Stimulated activated effector memory CD8-positive, alpha-beta T cell treated with anti-CD3 and anti-CD28 coated beads, Interleukin-12 subunit alpha, Interleukin-12 subunit beta, amount 100 ng/mL, for 72 hours (primary cell): ENCODE measurements around the gene UHMK1.
"Not testable (repeated sequence)": the region's sequence is repeated elsewhere in the genome, so short reads cannot be mapped to it uniquely, and the experiment has no call there.

Experiments used
- ATAC-seq: fragments of 150-1000 bp; cut with Tn5 transposase; 2 replicates; pipeline ENCODE4 v1.10.0; 2021
- DNase-seq, 2 donors: peaks; one replicate each; pipeline ENCODE4 v3.0.0; 2021 to 2022; ENCODE audit warnings: low spot score in 2 of 2
- H3K27ac Mint-ChIP-seq: one replicate; pipeline ENCODE4 v1.8.0; 2022; ENCODE audit warnings: mild to moderate bottlenecking, mixed read lengths
- H3K36me3 Mint-ChIP-seq: one replicate; pipeline ENCODE4 v1.8.0; 2022; ENCODE audit warnings: mild to moderate bottlenecking, mixed read lengths
- H3K4me1 Mint-ChIP-seq: one replicate; pipeline ENCODE4 v1.8.0; 2022; ENCODE audit warnings: mixed read lengths
- H3K4me3 Mint-ChIP-seq: one replicate; pipeline ENCODE4 v1.8.0; 2022; ENCODE audit warnings: mild to moderate bottlenecking, mixed read lengths
- H3K9me3 Mint-ChIP-seq: one replicate; pipeline ENCODE4 v1.8.0; 2022; ENCODE audit warnings: mixed read lengths

UHMK1 gene

GRCh38 chr1:162497723-162498495, at the start of gene UHMK1:
Gene UHMK1 (plus strand): TSS chr1:162497818. CDS start chr1:162498001, 183 bp downstream.
- H3K4me1 Mint-ChIP-seq, result peaks cover 31% of the 10 kb centered on the region
- H3K27ac Mint-ChIP-seq, result peak within 1 kb of the TSS; percentile 92
- ATAC-seq, result peak; percentile 98
- H3K36me3 Mint-ChIP-seq, result peaks cover 43% of the 10 kb centered on the region
- H3K9me3 Mint-ChIP-seq, result no peaks in the 10 kb centered on the region
- peak; percentile 66 to 90 for DNase-seq
- H3K4me3 Mint-ChIP-seq, result peak within 1 kb of the TSS; percentile 86

- H3K4me1 Mint-ChIP-seq, H3K27ac Mint-ChIP-seq: not testable (repeated sequence)
Measured at GRCh38 chr1:162454361-162454760, 43.3 kb upstream of the UHMK1 start.

GRCh38 chr1:162456323-162456722, 41.3 kb upstream of the UHMK1 start:
- DNase-seq (no peak), ATAC-seq (no peak)
- Mint-ChIP-seq H3K36me3 (no peaks in the 10 kb centered on the region), H3K9me3 (no peaks in the 10 kb centered on the region), H3K4me3 (no peak overlapping the region), H3K4me1 (no peaks in the 10 kb centered on the region), H3K27ac (no peak overlapping the region)

More at GRCh38 chr1:162454361-162454760, 43.3 kb upstream of the UHMK1 start:
- H3K4me3 Mint-ChIP-seq, DNase-seq, H3K9me3 Mint-ChIP-seq, ATAC-seq, H3K36me3 Mint-ChIP-seq: not testable (repeated sequence)

- no peaks in the 10 kb centered on the region for H3K36me3 Mint-ChIP-seq
- H3K9me3 Mint-ChIP-seq, result no peaks in the 10 kb centered on the region
- no peak overlapping the region for H3K4me3 Mint-ChIP-seq
- no peaks in the 10 kb centered on the region for H3K4me1 Mint-ChIP-seq
- no peak for ATAC-seq
- DNase-seq, result no peak
- no peak overlapping the region for H3K27ac Mint-ChIP-seq
Measured at GRCh38 chr1:162458236-162458635, 39.4 kb upstream of the UHMK1 start.

GRCh38 chr1:162462425-162462824, 35.2 kb upstream of the UHMK1 start:
- ATAC-seq, H3K4me1 Mint-ChIP-seq, H3K27ac Mint-ChIP-seq, H3K9me3 Mint-ChIP-seq, H3K4me3 Mint-ChIP-seq, DNase-seq, H3K36me3 Mint-ChIP-seq: not testable (repeated sequence)

- ATAC-seq, result no peak
- no peak overlapping the region for H3K27ac Mint-ChIP-seq
- no peaks in the 10 kb centered on the region for H3K36me3 Mint-ChIP-seq
- no peaks in the 10 kb centered on the region for H3K9me3 Mint-ChIP-seq
- H3K4me1 Mint-ChIP-seq, result no peaks in the 10 kb centered on the region
- no peak for DNase-seq
- H3K4me3 Mint-ChIP-seq, result no peak overlapping the region
Measured at GRCh38 chr1:162463021-162463420, 34.6 kb upstream of the UHMK1 start.

- Mint-ChIP-seq H3K4me3 (no peak overlapping the region), H3K36me3 (no peaks in the 10 kb centered on the region), H3K27ac (no peak overlapping the region), H3K4me1 (no peaks in the 10 kb centered on the region), H3K9me3 (no peaks in the 10 kb centered on the region)
- ATAC-seq (no peak), DNase-seq (no peak)
Measured at GRCh38 chr1:162466797-162467196, 30.8 kb upstream of the UHMK1 start.

GRCh38 chr1:162470216-162470615, 27.4 kb upstream of the UHMK1 start:
- no peak for ATAC-seq

GRCh38 chr1:162471290-162471853, 26.2 kb upstream of the UHMK1 start:
- H3K27ac Mint-ChIP-seq, result no peak overlapping the region
- no peaks in the 10 kb centered on the region for H3K36me3 Mint-ChIP-seq
- DNase-seq (no peak), ATAC-seq (no peak)
- H3K4me3 Mint-ChIP-seq, result no peak overlapping the region
- H3K9me3 Mint-ChIP-seq, result no peaks in the 10 kb centered on the region
- H3K4me1 Mint-ChIP-seq, result no peaks in the 10 kb centered on the region

More at GRCh38 chr1:162470216-162470615, 27.4 kb upstream of the UHMK1 start:
- Mint-ChIP-seq H3K4me1 (no peaks in the 10 kb centered on the region), H3K27ac (no peak overlapping the region), H3K36me3 (no peaks in the 10 kb centered on the region), H3K9me3 (no peaks in the 10 kb centered on the region), H3K4me3 (no peak overlapping the region)
- DNase-seq, result no peak

- H3K27ac Mint-ChIP-seq, result no peak overlapping the region
- no peaks in the 10 kb centered on the region for H3K4me1 Mint-ChIP-seq
- no peak overlapping the region for H3K4me3 Mint-ChIP-seq
- DNase-seq, result no peak
- no peaks in the 10 kb centered on the region for H3K9me3 Mint-ChIP-seq
- no peaks in the 10 kb centered on the region for H3K36me3 Mint-ChIP-seq
- no peak for ATAC-seq
Measured at GRCh38 chr1:162475089-162475488, 22.5 kb upstream of the UHMK1 start.

GRCh38 chr1:162475539-162476185, 22.0 kb upstream of the UHMK1 start:
- no peaks in the 10 kb centered on the region for H3K4me1 Mint-ChIP-seq
- no peaks in the 10 kb centered on the region for H3K36me3 Mint-ChIP-seq
- ATAC-seq (no peak), DNase-seq (no peak)
- no peak overlapping the region for H3K4me3 Mint-ChIP-seq
- H3K27ac Mint-ChIP-seq, result no peak overlapping the region
- H3K9me3 Mint-ChIP-seq, result no peaks in the 10 kb centered on the region

GRCh38 chr1:162476620-162477019, 21.0 kb upstream of the UHMK1 start:
- Mint-ChIP-seq H3K4me1 (no peaks in the 10 kb centered on the region), H3K9me3 (no peaks in the 10 kb centered on the region), H3K4me3 (no peak overlapping the region), H3K27ac (no peak overlapping the region), H3K36me3 (no peaks in the 10 kb centered on the region)
- ATAC-seq (no peak), DNase-seq (no peak)

GRCh38 chr1:162485236-162485635, 12.4 kb upstream of the UHMK1 start:
- Mint-ChIP-seq H3K4me1 (no peaks in the 10 kb centered on the region), H3K36me3 (no peaks in the 10 kb centered on the region), H3K4me3 (no peak overlapping the region), H3K27ac (no peak overlapping the region), H3K9me3 (no peaks in the 10 kb centered on the region)
- no peak for ATAC-seq
- DNase-seq, result no peak

- ATAC-seq (no peak), DNase-seq (no peak)
- no peak overlapping the region for H3K27ac Mint-ChIP-seq
- H3K4me1 Mint-ChIP-seq, result no peaks in the 10 kb centered on the region
- H3K36me3 Mint-ChIP-seq, result no peaks in the 10 kb centered on the region
- H3K4me3 Mint-ChIP-seq, result no peak overlapping the region
- no peaks in the 10 kb centered on the region for H3K9me3 Mint-ChIP-seq
Measured at GRCh38 chr1:162487241-162487640, 10.4 kb upstream of the UHMK1 start.

- DNase-seq, result no peak
- H3K4me1 Mint-ChIP-seq, result no peaks in the 10 kb centered on the region
- no peaks in the 10 kb centered on the region for H3K36me3 Mint-ChIP-seq
- no peak overlapping the region for H3K27ac Mint-ChIP-seq
- ATAC-seq, result no peak
- H3K4me3 Mint-ChIP-seq, result no peak overlapping the region
- no peaks in the 10 kb centered on the region for H3K9me3 Mint-ChIP-seq
Measured at GRCh38 chr1:162488219-162488618, 9.4 kb upstream of the UHMK1 start.
